Upper lobe of left lung (tissue), 6 donors: ENCODE results near the gene IL17RE. TPM values are rescaled to one million over a fixed set of nuclear protein-coding genes. Genes with fewer than 3 reads are reported as not detected.
"Not testable (repeated sequence)": the region's sequence is repeated elsewhere in the genome, so short reads cannot be mapped to it uniquely, and the experiment has no call there.

ENCODE experiments used
- ATAC-seq, 2 donors: fragments of 200-7000 bp; cut with Tn5 transposase; one replicate each; pipeline ENCODE4 v1.9.1; 2022; ENCODE audit warnings: mild to moderate bottlenecking in 2 of 2, moderate library complexity in 2 of 2; ENCODE audit not compliant: low FRiP score in 2 of 2
- DNase-seq, 2 donors: peaks; one replicate each; pipeline ENCODE4 v3.0.0-alpha.2; 2019 to 2020
- H3K27ac ChIP-seq, 4 donors: fragments of 200-600 bp; sonication (generic); one replicate each; pipeline ENCODE4 v1.5.1; 2016 to 2019
- H3K27me3 ChIP-seq, 4 donors: fragments of 200-600 bp; sonication (generic); one replicate each; pipeline ENCODE4 v1.5.1; 2017 to 2019
- H3K36me3 ChIP-seq, 4 donors: fragments of 200-600 bp; sonication (generic); one replicate each; pipeline ENCODE4 v1.5.1; 2016 to 2019
- H3K4me1 ChIP-seq, 4 donors: fragments of 200-600 bp; sonication (generic); one replicate each; pipeline ENCODE4 v1.5.1; 2018 to 2019
- H3K4me3 ChIP-seq, 4 donors: fragments of 200-600 bp; sonication (generic); one replicate each; pipeline ENCODE4 v1.5.1; 2017 to 2019; ENCODE audit warnings: mild to moderate bottlenecking in 2 of 4, moderate library complexity in 1 of 4
- H3K9me3 ChIP-seq, 4 donors: fragments of 200-600 bp; sonication (generic); one replicate each; pipeline ENCODE4 v1.5.1; 2018 to 2019
- EP300 ChIP-seq, 4 donors: sonication (generic); formaldehyde crosslinking; IDR thresholded peaks; one replicate each; pipeline ENCODE4 v1.5.1; 2017; ENCODE audit warnings: antibody characterized with exemption in 4 of 4, control low read depth in 2 of 4
- POLR2A ChIP-seq, 4 donors: fragments of 450-650 bp; IDR thresholded peaks; one replicate each; pipeline ENCODE4 v1.5.1; 2016 to 2017; ENCODE audit warnings: antibody characterized with exemption in 4 of 4, mild to moderate bottlenecking in 2 of 4
- POLR2AphosphoS5 ChIP-seq, 2 donors: sonication (generic); formaldehyde crosslinking; IDR thresholded peaks; one replicate each; pipeline ENCODE4 v1.5.1; 2017; ENCODE audit warnings: antibody characterized with exemption in 2 of 2
- WGBS, 2 donors: methylation state at CpG; one replicate each; pipeline ENCODE4 v1.1.5; 2017 to 2018; 5-methylcytosine and 5-hydroxymethylcytosine counted together
- total RNA-seq, 6 donors: library from RNA; depleted of rRNA in 4 of 6; stranded (reverse); fragments of >200 nt in 4 of 6; gene quantifications; one replicate each; pipeline versions ENCODE4 v1.1.0 to v1.2.1, GENCODE V29; 2016 to 2021
- TF ChIP-seq, protein P1 (sequence below), 6 experiments: fragments of 450-650 bp in 4 of 6; fragments of 200-600 bp in 2 of 6; sonication (generic) in 2 of 6; IDR thresholded peaks; one replicate each; pipeline ENCODE4 v1.5.1; 2016 to 2019; ENCODE audit warnings: antibody characterized with exemption in 6 of 6
- donor health status: DM: no; HTN: no; CAD: no; lungs with moderate emphysema.
- donor health status: DM: no; HTN: yes; CAD: no; lungs with severe emphysema.

IL17RE gene
- total RNA-seq, 6 donors from 2014 or later, result 16.1 to 44.8 (median 27.0) TPM

DNA sequence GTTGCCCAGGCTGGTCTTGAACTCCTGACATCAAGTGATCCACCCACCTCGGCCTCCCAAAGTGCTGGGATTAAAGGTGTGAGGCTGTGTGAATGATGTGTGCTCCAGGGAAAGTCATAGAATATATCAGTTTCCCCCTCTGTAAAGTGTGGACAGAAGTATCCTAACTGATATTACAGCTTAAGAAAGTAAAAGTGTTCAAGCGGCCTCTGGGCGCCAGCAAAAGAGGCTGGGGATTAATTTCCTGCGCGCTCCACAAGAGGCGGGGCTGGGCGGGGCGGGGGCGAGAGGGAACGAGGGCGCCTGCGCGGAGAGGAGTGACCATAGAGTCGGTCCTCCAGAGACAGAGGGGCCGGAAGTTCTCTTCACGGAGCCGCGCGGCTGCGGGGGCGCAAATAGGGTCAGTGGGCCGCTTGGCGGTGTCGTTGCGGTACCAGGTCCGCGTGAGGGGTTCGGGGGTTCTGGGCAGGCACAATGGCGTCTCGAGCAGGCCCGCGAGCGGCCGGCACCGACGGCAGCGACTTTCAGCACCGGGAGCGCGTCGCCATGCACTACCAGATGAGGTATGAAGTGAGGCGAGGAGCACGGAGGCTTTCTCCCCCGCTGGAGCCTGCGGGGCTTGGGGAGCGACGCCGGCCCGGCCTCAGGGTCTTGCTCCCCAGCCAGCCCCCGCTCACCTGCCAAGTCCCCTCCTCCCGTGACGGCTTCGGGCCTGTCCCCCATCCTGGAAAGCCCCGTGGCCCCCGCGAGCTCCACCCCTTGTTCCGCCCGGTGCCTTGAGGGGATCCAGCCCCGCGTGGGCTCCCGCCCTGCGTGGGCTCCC, 12.2 kb upstream of the IL17RE start, which contains the start of gene JAGN1:
TSS of gene JAGN1 (plus strand) at position 362 of the 823 bp plus-strand sequence. CDS start at position 475, 113 bp downstream.
- ATAC-seq (peak; percentile 97 to 99), DNase-seq (peak; percentile 91 to 95)
- Histone ChIP-seq H3K9me3 (no peaks in the 10 kb centered on the region), H3K27ac (peak within 1 kb of the TSS; percentile 94 to 98 (median 96)), H3K36me3 (peaks cover 4 to 14% (median 8%) of the 10 kb centered on the region in 4 donors), H3K4me1 (peaks cover 12 to 18% (median 13%) of the 10 kb centered on the region in 4 donors), H3K4me3 (peak within 1 kb of the TSS; percentile 50 to 93 (median 76)), H3K27me3 (no peaks in the 10 kb centered on the region)
- 0 to 1% methylated on average over 33 to 51 of the region's 62 CpGs for WGBS, 2 donors
- TF ChIP-seq POLR2A (IDR thresholded peaks at IDR 0.05) (peak; percentile 31 to 91 (median 86)), EP300 (IDR thresholded peaks at IDR 0.05) (no peak), POLR2AphosphoS5 (IDR thresholded peaks at IDR 0.05) (peak; percentile 95)
- TF ChIP-seq, protein P1, sequence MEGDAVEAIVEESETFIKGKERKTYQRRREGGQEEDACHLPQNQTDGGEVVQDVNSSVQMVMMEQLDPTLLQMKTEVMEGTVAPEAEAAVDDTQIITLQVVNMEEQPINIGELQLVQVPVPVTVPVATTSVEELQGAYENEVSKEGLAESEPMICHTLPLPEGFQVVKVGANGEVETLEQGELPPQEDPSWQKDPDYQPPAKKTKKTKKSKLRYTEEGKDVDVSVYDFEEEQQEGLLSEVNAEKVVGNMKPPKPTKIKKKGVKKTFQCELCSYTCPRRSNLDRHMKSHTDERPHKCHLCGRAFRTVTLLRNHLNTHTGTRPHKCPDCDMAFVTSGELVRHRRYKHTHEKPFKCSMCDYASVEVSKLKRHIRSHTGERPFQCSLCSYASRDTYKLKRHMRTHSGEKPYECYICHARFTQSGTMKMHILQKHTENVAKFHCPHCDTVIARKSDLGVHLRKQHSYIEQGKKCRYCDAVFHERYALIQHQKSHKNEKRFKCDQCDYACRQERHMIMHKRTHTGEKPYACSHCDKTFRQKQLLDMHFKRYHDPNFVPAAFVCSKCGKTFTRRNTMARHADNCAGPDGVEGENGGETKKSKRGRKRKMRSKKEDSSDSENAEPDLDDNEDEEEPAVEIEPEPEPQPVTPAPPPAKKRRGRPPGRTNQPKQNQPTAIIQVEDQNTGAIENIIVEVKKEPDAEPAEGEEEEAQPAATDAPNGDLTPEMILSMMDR (IDR thresholded peaks at IDR 0.05), result peak in 3 of 6 experiments; percentile 16 to 35 (median 27)

DNA sequence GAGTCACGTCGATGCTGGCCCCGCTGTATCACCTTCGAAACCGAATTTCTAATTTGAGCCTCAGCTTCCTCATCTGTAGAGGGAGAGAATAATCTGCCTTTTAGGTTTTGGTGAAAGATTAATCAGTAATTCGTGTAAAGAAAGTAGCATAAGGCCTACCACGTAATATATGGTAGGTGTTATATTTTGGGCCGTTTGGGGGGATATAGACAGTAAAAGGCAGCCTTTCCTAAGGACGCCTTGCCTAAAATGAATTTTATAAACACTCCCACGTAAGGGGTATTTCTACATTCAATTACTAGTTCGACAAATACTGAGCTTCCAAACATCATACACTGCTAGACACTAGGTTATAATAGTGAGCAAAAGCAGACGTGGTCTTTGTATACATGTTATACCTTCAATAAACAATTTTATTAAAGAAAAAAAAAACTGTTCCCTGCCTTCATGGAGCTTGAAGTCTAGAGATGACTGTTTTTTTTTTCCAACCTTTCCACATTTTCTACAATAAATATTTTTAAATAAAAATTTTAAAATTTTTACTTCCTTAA, 11.5 kb upstream of the IL17RE start:
- peaks cover 4 to 14% (median 8%) of the 10 kb centered on the region in 4 donors for H3K36me3 ChIP-seq
- H3K4me3 ChIP-seq, result peak overlapping the region; percentile 50 to 93 (median 76)
- H3K27me3 ChIP-seq, result no peaks in the 10 kb centered on the region
- peak overlapping the region; percentile 94 to 98 (median 96) for H3K27ac ChIP-seq
- DNase-seq (no peak), ATAC-seq (no peak)
- peaks cover 12 to 18% (median 13%) of the 10 kb centered on the region in 4 donors for H3K4me1 ChIP-seq
- WGBS, 2 donors, result 7 to 16% methylated on average over 12 of the region's 12 CpGs
- TF ChIP-seq POLR2A (IDR thresholded peaks at IDR 0.05) (no peak), POLR2AphosphoS5 (IDR thresholded peaks at IDR 0.05) (no peak), EP300 (IDR thresholded peaks at IDR 0.05) (no peak)
- TF ChIP-seq, protein P1 (IDR thresholded peaks at IDR 0.05), result no peak
- H3K9me3 ChIP-seq, result no peaks in the 10 kb centered on the region

DNA sequence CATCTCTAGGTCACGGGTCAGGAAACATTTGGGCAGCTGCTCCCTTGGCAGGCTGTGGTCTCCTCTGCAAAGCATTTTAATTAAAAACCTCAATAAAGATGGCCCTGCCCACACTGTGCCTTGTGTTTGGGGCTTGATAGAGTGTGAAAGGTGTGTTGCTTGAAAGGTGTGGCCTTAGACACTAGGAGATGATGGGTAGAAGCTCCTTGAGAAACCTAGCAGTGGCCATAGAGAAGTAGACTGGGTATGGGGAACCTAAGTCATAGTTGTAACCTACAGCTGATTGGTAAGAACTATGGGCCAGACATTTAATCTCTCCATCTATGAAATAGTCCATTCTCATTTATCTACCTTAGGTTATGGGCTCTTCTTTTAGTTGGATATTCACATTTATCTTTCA, 8.9 kb upstream of the IL17RE start:
- 78 to 81% methylated on average over 1 of the region's 1 CpG for WGBS, 2 donors
- ATAC-seq (no peak), DNase-seq (no peak)
- Histone ChIP-seq H3K27me3 (no peaks in the 10 kb centered on the region), H3K4me1 (peaks cover 20 to 30% (median 26%) of the 10 kb centered on the region in 4 donors), H3K9me3 (no peaks in the 10 kb centered on the region), H3K4me3 (no peak overlapping the region), H3K36me3 (peaks cover 4 to 14% (median 8%) of the 10 kb centered on the region in 4 donors), H3K27ac (no peak overlapping the region)
- TF ChIP-seq EP300 (IDR thresholded peaks at IDR 0.05) (no peak), POLR2A (IDR thresholded peaks at IDR 0.05) (no peak), POLR2AphosphoS5 (IDR thresholded peaks at IDR 0.05) (no peak)
- TF ChIP-seq, protein P1 (IDR thresholded peaks at IDR 0.05), result no peak

DNA sequence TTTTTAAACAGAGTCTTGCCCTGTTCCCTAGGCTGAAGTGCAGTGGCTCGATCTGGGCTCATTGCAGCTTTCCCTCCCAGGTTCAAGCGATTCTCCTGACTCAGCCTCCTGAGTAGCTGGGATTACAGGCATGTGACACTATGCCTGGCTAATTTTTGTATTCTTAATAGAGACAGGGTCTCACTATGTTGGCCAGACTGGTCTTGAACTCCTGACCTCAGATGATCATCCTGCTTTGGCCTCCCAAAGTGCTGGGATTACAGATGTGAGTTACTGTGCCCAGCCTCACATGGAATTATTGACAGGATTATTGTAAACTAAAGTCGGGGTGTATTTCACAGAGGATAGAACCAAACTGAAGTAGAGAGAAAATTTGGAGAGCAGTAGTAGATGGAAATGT, 6.9 kb upstream of the IL17RE start:
- not testable (repeated sequence) for H3K27ac ChIP-seq, H3K9me3 ChIP-seq, H3K27me3 ChIP-seq, ATAC-seq, DNase-seq, H3K4me3 ChIP-seq
- WGBS, 2 donors, result 94% methylated on average over 3 of the region's 3 CpGs
- peaks cover 4 to 14% (median 8%) of the 10 kb centered on the region in 4 donors for H3K36me3 ChIP-seq
- peaks cover 16 to 29% (median 25%) of the 10 kb centered on the region in 4 donors for H3K4me1 ChIP-seq

DNA sequence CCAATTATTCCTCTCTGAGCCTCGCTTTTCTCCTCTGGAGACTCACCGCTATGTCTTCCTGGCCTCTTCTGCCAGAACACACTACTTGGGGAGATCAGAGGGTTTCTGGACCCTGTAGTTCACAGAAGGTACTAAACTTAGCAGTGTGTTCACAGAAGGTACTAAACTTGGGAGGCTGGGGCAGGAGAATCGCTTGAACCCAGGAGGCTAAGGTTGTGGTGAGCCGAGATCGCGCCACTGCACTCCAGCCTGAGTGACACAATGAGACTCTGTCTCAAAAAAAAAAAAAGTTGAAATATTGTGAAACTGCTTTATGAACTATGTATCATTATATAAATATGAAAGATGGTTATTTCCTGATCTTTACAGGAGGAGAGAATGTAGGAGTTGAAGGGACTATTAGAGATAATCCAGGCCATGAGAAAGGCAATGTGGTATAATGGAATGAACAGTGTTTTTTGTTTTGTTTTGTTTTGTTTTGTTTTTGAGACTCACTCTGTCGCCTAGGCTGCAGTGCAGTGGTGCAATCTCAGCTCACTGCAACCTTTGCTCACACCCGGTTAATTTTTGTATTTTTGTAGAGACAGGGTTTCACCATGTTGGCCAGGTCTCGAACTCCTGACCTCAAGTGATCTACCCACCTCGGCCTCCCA, 5.8 kb upstream of the IL17RE start:
- 93 to 95% methylated on average over 10 of the region's 10 CpGs for WGBS, 2 donors
- H3K4me3 ChIP-seq, H3K9me3 ChIP-seq, H3K27me3 ChIP-seq, ATAC-seq, DNase-seq: not testable (repeated sequence)
- peaks cover 11 to 23% (median 16%) of the 10 kb centered on the region in 4 donors for H3K4me1 ChIP-seq
- peaks cover 4 to 14% (median 8%) of the 10 kb centered on the region in 4 donors for H3K36me3 ChIP-seq
- H3K27ac ChIP-seq, result peak overlapping the region in 1 of 4 donors; percentile 35
